ENCODE data around the gene RPS6KA5. TPM values are rescaled to one million over a fixed set of nuclear protein-coding genes. Genes with fewer than 3 reads are reported as not detected.

RPS6KA5 gene
- total and polyA plus RNA-seq, 10 donors: 1.4 to 17.8 (median 8.5) TPM

GRCh38 chr14:90900476-90901083 lies 159.9 kb downstream of the RPS6KA5 start:
- Histone ChIP-seq H3K27me3 (replicated peaks in 1 of 7) (no peaks in the 10 kb centered on the region), H3K36me3 (peaks cover 0 to 62% (median 26%) of the 10 kb centered on the region in 6 donors), H3K4me3 (no peak overlapping the region), H3K27ac (no peak overlapping the region), H3K4me1 (peaks cover 0 to 9% (median 0%) of the 10 kb centered on the region in 6 donors), H3K9me3 (no peaks in the 10 kb centered on the region)
- TF ChIP-seq CTCF (IDR thresholded peaks at IDR 0.05 in 8 of 11, conservative IDR thresholded peaks at IDR 0.05 in 3 of 11) (peak in 3 of 11 experiments; percentile 6 to 11 (median 6)), POLR2AphosphoS5 (IDR thresholded peaks at IDR 0.05) (no peak), POLR2A (IDR thresholded peaks at IDR 0.05) (no peak)
- intact Hi-C loops (cut with DNase I; ENCODE audit: low total_unique reads): loop anchor here (10.0 kb wide), 1 partner anchor 384 kb away; no protein-coding TSS in a partner anchor
- 68 to 85% (median 78%) methylated on average over 2 of the region's 2 CpGs for WGBS, 5 donors
- DNase-seq: no peak

GRCh38 chr14:90897022-90897421 lies 163.4 kb downstream of the RPS6KA5 start:
- TF ChIP-seq POLR2A (IDR thresholded peaks at IDR 0.05) (no peak), CTCF (IDR thresholded peaks at IDR 0.05 in 8 of 11, conservative IDR thresholded peaks at IDR 0.05 in 3 of 11) (no peak), POLR2AphosphoS5 (IDR thresholded peaks at IDR 0.05) (no peak)
- DNase-seq: no peak
- Histone ChIP-seq H3K27me3 (replicated peaks in 1 of 7) (no peaks in the 10 kb centered on the region), H3K36me3 (peaks cover 0 to 75% (median 26%) of the 10 kb centered on the region in 6 donors), H3K4me1 (no peaks in the 10 kb centered on the region), H3K9me3 (no peaks in the 10 kb centered on the region), H3K4me3 (no peak overlapping the region), H3K27ac (no peak overlapping the region)
- 94 to 99% (median 98%) methylated on average over 6 of the region's 6 CpGs for WGBS, 5 donors
- intact Hi-C loops (cut with DNase I; ENCODE audit: low total_unique reads): no loop called here

DNA sequence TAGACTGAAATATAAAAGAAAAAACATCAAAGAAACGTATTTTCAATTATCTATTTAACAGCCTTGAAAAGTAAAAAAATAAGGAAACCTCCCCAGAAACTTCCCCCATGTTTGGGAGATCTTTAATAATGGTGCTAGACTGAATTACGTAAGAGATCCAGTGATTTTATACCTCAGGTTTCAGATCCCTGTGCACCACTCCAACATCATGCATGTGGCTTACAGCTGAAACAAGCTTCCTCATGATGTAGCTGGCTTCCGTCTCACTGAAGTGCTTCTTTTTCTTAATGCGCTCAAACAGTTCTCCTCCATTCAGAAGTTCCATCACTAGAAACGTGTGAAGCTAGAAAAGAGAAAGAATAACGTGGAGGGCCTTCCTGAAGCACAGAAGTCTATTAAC lies 166.2 kb downstream of the RPS6KA5 start:
- H3K4me1 ChIP-seq: no peaks in the 10 kb centered on the region
- H3K4me3 ChIP-seq: no peak overlapping the region
- H3K27me3 ChIP-seq (replicated peaks in 1 of 7): no peaks in the 10 kb centered on the region
- intact Hi-C loops (cut with DNase I; ENCODE audit: low total_unique reads): no loop called here
- 82 to 91% (median 86%) methylated on average over 6 of the region's 6 CpGs for WGBS, 5 donors
- DNase-seq: no peak
- TF ChIP-seq CTCF (IDR thresholded peaks at IDR 0.05 in 8 of 11, conservative IDR thresholded peaks at IDR 0.05 in 3 of 11) (no peak), POLR2A (IDR thresholded peaks at IDR 0.05) (no peak), POLR2AphosphoS5 (IDR thresholded peaks at IDR 0.05) (no peak)
- H3K27ac ChIP-seq: no peak overlapping the region
- no peaks in the 10 kb centered on the region for H3K9me3 ChIP-seq
- H3K36me3 ChIP-seq: peaks cover 0 to 69% (median 18%) of the 10 kb centered on the region in 6 donors

GRCh38 chr14:90893510-90893909 lies 166.9 kb downstream of the RPS6KA5 start:
- no peaks in the 10 kb centered on the region for H3K9me3 ChIP-seq
- WGBS, 5 donors: 89 to 98% (median 95%) methylated on average over 2 of the region's 2 CpGs
- H3K4me3 ChIP-seq: no peak overlapping the region
- intact Hi-C loops (cut with DNase I; ENCODE audit: low total_unique reads): no loop called here
- H3K36me3 ChIP-seq: peaks cover 0 to 62% (median 12%) of the 10 kb centered on the region in 6 donors
- no peak overlapping the region for H3K27ac ChIP-seq
- no peaks in the 10 kb centered on the region for H3K27me3 ChIP-seq (replicated peaks in 1 of 7)
- H3K4me1 ChIP-seq: no peaks in the 10 kb centered on the region
- DNase-seq: no peak
- TF ChIP-seq CTCF (IDR thresholded peaks at IDR 0.05 in 8 of 11, conservative IDR thresholded peaks at IDR 0.05 in 3 of 11): no peak
- no peak for TF ChIP-seq POLR2AphosphoS5 (IDR thresholded peaks at IDR 0.05)
- TF ChIP-seq POLR2A (IDR thresholded peaks at IDR 0.05): no peak
